A549 treated with CORT108297 at 1 μM for 4 hours (cell line): ENCODE data around the gene STK24. TPM values are rescaled to one million over a fixed set of nuclear protein-coding genes. Genes with fewer than 3 reads are reported as not detected.

Experiments
- total RNA-seq: library from RNA; stranded (reverse); fragments of 200-300 nt; extraction: Qiagen RNA extraction; gene quantifications from 5 replicates; pipeline ENCODE4 v1.2.3, GENCODE V29; 2022

STK24 gene
- total RNA-seq = 49.6 to 63.4 TPM (median 51.5 TPM) in 5 replicates

DNA sequence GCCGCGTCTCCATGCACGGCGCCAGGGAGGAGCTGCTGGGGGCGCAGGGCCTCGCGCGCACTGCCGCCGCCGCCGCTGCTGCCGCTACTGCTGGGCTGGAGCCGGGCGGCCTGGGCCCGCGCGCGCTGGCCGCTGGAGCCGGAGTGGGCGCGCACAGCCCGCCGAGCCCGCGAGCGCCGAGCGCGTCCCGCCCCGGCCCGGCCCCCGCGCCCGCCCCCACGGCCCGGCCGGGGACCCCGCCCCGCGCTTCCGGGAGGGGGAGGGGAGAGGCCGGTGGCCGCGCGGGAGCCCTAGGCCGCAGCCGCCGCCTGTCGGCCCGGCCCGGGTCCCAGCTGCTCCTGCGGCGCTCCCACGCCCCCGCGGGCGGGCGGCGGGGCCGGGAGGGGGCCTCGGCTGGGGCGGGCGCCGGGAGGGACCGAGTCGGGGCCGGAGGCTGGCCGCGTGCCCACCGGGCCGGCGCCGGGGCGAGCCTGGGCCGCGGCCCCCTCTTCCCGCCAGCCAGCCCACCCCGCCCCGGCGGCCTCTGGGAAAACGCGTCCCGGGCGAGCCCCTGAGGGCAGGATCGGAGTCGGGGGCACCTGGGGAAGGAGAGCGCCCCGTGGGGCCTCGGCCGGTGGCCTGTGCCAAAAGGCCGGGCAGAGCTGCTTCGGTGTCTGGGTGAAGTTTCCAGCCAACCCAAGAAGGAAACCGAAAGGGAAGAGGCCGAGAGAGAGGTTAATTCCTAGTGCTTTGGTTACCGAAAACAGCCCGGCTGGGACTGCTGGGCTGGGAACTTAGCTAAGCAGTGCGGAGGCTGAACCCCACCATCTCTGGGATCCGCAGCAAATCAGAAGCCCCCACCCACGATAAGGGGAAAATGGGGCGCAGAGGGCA, at the start of gene STK24:
Gene STK24, minus strand, starts transcription at position 145 of the 873 bp plus-strand sequence. CDS start 321 bp downstream, outside the sequence.

Other genes with a start within 250 kb of the STK24 start
- 0.03 TPM in 2 of 5 replicates, not detected in the others for gene SLC15A1, start 175.6 kb upstream of the STK24 start, total RNA-seq